ENCODE data around the gene CXCR3. TPM values are rescaled to one million over a fixed set of nuclear protein-coding genes. Genes with fewer than 3 reads are reported as not detected.

CXCR3 gene
- total RNA-seq, 4 donors from 2014 or later: 0.17 to 0.83 (median 0.42) TPM; not detected in 1

- H3K4me3 ChIP-seq: no peak overlapping the region
- no peak for TF ChIP-seq POLR2AphosphoS5 (IDR thresholded peaks at IDR 0.05)
- TF ChIP-seq EP300 (IDR thresholded peaks at IDR 0.05): no peak
- no peak for TF ChIP-seq POLR2A (IDR thresholded peaks at IDR 0.05; ENCODE audit: low read depth)
- TF ChIP-seq CTCF (IDR thresholded peaks at IDR 0.05): no peak
- intact Hi-C loops (cut with DNase I): no loop called here
- H3K36me3 ChIP-seq: peaks cover 0 to 8% (median 4%) of the 10 kb centered on the region in 4 donors
- H3K9me3 ChIP-seq: no peaks in the 10 kb centered on the region
- H3K27ac ChIP-seq (replicated peaks in 1 of 4): no peak overlapping the region
- peaks cover 14 to 25% (median 23%) of the 10 kb centered on the region in 4 donors for H3K4me1 ChIP-seq
- no peak for DNase-seq (ENCODE audit: extremely low spot score)
- H3K27me3 ChIP-seq: no peaks in the 10 kb centered on the region
- WGBS: 85% methylated on average over 8 of the region's 8 CpGs
Measured at GRCh38 chrX:71619193-71619592, 882 bp upstream of the CXCR3 start.

DNA sequence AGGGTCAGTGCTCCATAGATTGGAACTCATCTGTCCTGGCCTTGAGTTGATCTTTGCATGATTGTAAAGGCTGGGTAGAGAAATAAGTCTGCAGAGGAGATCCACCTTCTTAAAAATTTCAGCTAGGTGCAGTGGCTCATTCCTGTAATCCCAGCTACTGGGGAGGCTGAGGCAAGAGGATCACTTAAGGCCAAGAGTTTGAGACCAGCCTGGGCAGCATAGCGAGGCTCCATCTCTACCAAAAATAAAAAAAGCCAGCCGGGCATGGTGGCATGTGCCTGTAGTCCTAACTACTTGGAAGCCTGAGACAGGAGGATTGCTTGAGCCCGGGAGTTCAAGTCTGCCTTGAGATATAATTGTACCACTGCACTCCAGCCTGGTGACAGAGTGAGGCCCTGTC is 476 bp upstream of the CXCR3 start:
- peaks cover 12 to 25% (median 23%) of the 10 kb centered on the region in 4 donors for H3K4me1 ChIP-seq
- TF ChIP-seq POLR2AphosphoS5 (IDR thresholded peaks at IDR 0.05) (no peak), CTCF (IDR thresholded peaks at IDR 0.05) (no peak), POLR2A (IDR thresholded peaks at IDR 0.05; ENCODE audit: low read depth) (no peak)
- no peak for DNase-seq (ENCODE audit: extremely low spot score)
- no peaks in the 10 kb centered on the region for H3K9me3 ChIP-seq
- H3K27me3 ChIP-seq: no peaks in the 10 kb centered on the region
- no peak overlapping the region for H3K4me3 ChIP-seq
- intact Hi-C loops (cut with DNase I): no loop called here
- no peak overlapping the region for H3K27ac ChIP-seq (replicated peaks in 1 of 4)
- 77% methylated on average over 2 of the region's 3 CpGs for WGBS
- H3K36me3 ChIP-seq: peaks cover 0 to 12% (median 8%) of the 10 kb centered on the region in 4 donors

DNA sequence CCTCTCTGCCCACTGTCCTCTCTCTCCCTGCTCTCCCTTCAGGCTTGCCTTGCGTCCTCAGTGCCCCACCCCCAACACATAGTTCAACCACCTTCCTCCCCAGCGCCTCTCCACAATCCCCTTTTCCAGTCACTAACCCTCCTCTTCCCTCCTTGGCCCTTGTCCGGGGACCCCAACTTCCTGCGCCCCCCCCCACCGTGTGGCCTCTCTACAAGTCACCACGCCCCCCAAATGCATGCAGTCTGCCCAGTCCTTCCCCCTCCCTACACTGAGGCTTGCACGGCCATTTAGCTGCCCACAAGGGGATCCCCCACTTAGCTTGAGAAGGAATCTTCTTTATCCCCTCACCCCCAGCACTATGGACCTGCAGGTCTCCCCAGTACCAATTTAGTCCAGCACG is 569 bp downstream of the CXCR3 start:
- no peak for DNase-seq (ENCODE audit: extremely low spot score)
- peaks cover 4 to 17% (median 13%) of the 10 kb centered on the region in 4 donors for H3K4me1 ChIP-seq
- TF ChIP-seq EP300 (IDR thresholded peaks at IDR 0.05): no peak
- no peak for TF ChIP-seq POLR2A (IDR thresholded peaks at IDR 0.05; ENCODE audit: low read depth)
- TF ChIP-seq CTCF (IDR thresholded peaks at IDR 0.05): no peak
- TF ChIP-seq POLR2AphosphoS5 (IDR thresholded peaks at IDR 0.05): no peak
- no peaks in the 10 kb centered on the region for H3K9me3 ChIP-seq
- peaks cover 0 to 23% (median 18%) of the 10 kb centered on the region in 4 donors for H3K36me3 ChIP-seq
- WGBS: 81% methylated on average over 8 of the region's 8 CpGs
- no peaks in the 10 kb centered on the region for H3K27me3 ChIP-seq
- H3K4me3 ChIP-seq: no peak overlapping the region
- H3K27ac ChIP-seq (replicated peaks in 1 of 4): no peak overlapping the region
- intact Hi-C loops (cut with DNase I): no loop called here

- H3K4me1 ChIP-seq: peaks cover 0 to 9% (median 4%) of the 10 kb centered on the region in 4 donors
- intact Hi-C loops (cut with DNase I): no loop called here
- no peaks in the 10 kb centered on the region for H3K9me3 ChIP-seq
- peaks cover 0 to 28% (median 24%) of the 10 kb centered on the region in 4 donors for H3K36me3 ChIP-seq
- H3K4me3 ChIP-seq: no peak overlapping the region
- TF ChIP-seq CTCF (IDR thresholded peaks at IDR 0.05): no peak
- no peak for TF ChIP-seq POLR2AphosphoS5 (IDR thresholded peaks at IDR 0.05)
- H3K27ac ChIP-seq (replicated peaks in 1 of 4): no peak overlapping the region
- H3K27me3 ChIP-seq: no peaks in the 10 kb centered on the region
- DNase-seq (ENCODE audit: extremely low spot score): no peak
- WGBS: 91% methylated on average over 43 of the region's 43 CpGs
Measured at GRCh38 chrX:71616672-71617529, 1.4 kb downstream of the CXCR3 start.
